Esophagus squamous epithelium (tissue), 4 donors: Measurements from ENCODE around the gene ELK3.

Source experiments
- POLR2A ChIP-seq, 4 donors: fragments of 450-650 bp; IDR thresholded peaks; one replicate each; pipeline ENCODE4 v1.6.1; 2017; ENCODE audit warnings: antibody characterized with exemption in 4 of 4, mild to moderate bottlenecking in 4 of 4, moderate library complexity in 3 of 4
- TF ChIP-seq, protein P1 (sequence below), 6 experiments: fragments of 450-650 bp in 4 of 6; fragments of 200-600 bp in 2 of 6; sonication (generic) in 2 of 6; IDR thresholded peaks; one replicate each; pipeline ENCODE4 v1.5.1; 2016 to 2019; ENCODE audit warnings: antibody characterized with exemption in 6 of 6, mild to moderate bottlenecking in 4 of 6, moderate library complexity in 4 of 6

DNA sequence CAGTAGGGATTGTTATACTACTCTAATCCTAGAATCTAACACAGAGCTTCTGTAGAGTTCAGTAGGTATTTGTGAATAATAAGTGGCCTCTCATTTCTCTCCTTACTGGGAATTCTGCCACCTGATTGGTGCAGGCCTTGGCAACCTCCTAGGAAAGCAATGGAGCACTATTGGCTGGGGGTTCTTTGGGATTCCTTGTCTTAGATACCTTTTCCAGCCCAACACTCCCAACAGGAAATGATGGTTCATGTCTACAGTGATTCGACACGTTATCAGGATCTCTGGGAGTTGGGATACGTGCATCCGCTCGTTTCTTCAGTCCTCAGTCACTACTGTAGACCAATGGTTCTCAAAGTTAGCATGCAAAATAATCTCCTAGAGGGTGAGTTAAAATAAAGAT, 67.4 kb downstream of the ELK3 start:
- TF ChIP-seq, protein P1, sequence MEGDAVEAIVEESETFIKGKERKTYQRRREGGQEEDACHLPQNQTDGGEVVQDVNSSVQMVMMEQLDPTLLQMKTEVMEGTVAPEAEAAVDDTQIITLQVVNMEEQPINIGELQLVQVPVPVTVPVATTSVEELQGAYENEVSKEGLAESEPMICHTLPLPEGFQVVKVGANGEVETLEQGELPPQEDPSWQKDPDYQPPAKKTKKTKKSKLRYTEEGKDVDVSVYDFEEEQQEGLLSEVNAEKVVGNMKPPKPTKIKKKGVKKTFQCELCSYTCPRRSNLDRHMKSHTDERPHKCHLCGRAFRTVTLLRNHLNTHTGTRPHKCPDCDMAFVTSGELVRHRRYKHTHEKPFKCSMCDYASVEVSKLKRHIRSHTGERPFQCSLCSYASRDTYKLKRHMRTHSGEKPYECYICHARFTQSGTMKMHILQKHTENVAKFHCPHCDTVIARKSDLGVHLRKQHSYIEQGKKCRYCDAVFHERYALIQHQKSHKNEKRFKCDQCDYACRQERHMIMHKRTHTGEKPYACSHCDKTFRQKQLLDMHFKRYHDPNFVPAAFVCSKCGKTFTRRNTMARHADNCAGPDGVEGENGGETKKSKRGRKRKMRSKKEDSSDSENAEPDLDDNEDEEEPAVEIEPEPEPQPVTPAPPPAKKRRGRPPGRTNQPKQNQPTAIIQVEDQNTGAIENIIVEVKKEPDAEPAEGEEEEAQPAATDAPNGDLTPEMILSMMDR (IDR thresholded peaks at IDR 0.05): no peak
- TF ChIP-seq POLR2A (IDR thresholded peaks at IDR 0.05): no peak
